Brain microvascular endothelial cell (primary cell): ENCODE data around the gene SPATA22.

Experiments
- DNase-seq: peaks from one replicate; pipeline ENCODE4 v3.0.0-alpha.2; 2020
- H3K27ac ChIP-seq: fragments of 250-450 bp; sonication (Bioruptor Pico); 2 replicates; pipeline ENCODE4 v1.5.1; 2020; ENCODE audit warnings: mild to moderate bottlenecking, moderate library complexity
- H3K27me3 ChIP-seq: fragments of 250-450 bp; sonication (Bioruptor Pico); replicated peaks from 2 replicates; pipeline ENCODE4 v1.5.1; 2020; ENCODE audit warnings: mild to moderate bottlenecking
- H3K36me3 ChIP-seq: fragments of 250-450 bp; sonication (Bioruptor Pico); replicated peaks from 2 replicates; pipeline ENCODE4 v1.5.1; 2020; ENCODE audit warnings: mild to moderate bottlenecking
- H3K4me3 ChIP-seq: 2 replicates; pipeline ENCODE4 v1.5.1; 2011; ENCODE audit warnings: low read depth, mild to moderate bottlenecking, control low read depth, low read length, moderate library complexity
- CTCF ChIP-seq: IDR thresholded peaks from 2 replicates; pipeline ENCODE4 v1.5.1; 2011; ENCODE audit warnings: low read depth, mild to moderate bottlenecking, moderate library complexity, low read length, control low read depth, inconsistent platforms; ENCODE audit errors: missing control alignments
- in situ Hi-C: cut with HindIII; loops from 2 replicates; pipeline ENCODE4 v1.10.0; 2017; ENCODE audit warnings: low sequenced_read_pairs, low pct_ligation_motif_present

SPATA22 gene

DNA sequence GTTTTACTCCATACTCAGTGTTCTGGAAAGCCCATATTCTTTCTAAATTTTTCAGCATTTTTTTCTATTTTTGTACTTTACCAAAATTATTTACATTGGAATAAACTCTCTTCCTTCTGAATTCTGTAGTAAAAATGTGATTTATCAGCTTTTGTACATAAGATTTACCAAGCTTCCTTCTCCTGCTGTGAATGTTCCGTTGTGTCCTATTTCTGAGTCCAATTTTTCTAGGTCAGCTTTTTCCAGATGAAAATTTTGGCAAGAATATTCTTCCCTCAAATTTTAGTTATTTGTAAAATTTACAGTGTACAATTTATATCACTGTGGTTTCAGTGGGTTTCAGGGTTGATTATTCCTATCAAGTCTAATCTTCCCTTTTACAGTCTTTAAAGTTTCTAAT is 31.7 kb upstream of the SPATA22 start:
- Histone ChIP-seq H3K27ac (no peak overlapping the region), H3K36me3 (no peaks in the 10 kb centered on the region), H3K4me3 (no peak overlapping the region), H3K27me3 (no peaks in the 10 kb centered on the region)
- in situ Hi-C loops, result no loop called here
- no peak for TF ChIP-seq CTCF
- DNase-seq, result no peak

GRCh38 chr17:3502466-3502865 is 30.8 kb upstream of the SPATA22 start:
- no peak for TF ChIP-seq CTCF
- Histone ChIP-seq H3K4me3 (no peak overlapping the region), H3K36me3 (no peaks in the 10 kb centered on the region), H3K27ac (no peak overlapping the region), H3K27me3 (no peaks in the 10 kb centered on the region)
- in situ Hi-C loops, result no loop called here
- DNase-seq, result no peak

DNA sequence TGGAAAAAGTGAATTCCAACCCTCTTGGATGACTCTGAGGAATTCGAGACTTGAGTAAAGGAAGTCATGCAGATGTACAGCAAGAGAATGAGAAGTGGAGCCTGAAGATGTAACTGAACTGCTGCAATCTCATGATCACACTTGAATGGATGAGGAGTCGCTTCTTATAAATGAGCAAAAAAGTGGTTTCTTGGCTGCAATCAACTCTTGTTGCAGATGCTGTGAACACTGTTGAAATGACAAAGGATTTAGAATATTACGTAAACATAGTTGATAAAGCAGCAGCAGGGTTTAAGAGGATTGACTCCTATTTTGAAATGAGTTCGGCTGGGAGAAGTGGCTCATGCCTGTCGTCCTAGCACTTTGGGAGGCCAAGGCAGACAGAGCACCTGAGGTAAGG is 29.7 kb upstream of the SPATA22 start:
- no peaks in the 10 kb centered on the region for H3K36me3 ChIP-seq
- no peak overlapping the region for H3K27ac ChIP-seq
- in situ Hi-C loops, result no loop called here
- TF ChIP-seq CTCF, result no peak
- no peak for DNase-seq
- no peaks in the 10 kb centered on the region for H3K27me3 ChIP-seq
- no peak overlapping the region for H3K4me3 ChIP-seq

GRCh38 chr17:3497101-3497500 is 25.5 kb upstream of the SPATA22 start:
- no peak for DNase-seq
- in situ Hi-C loops, result no loop called here

GRCh38 chr17:3485481-3486068 is 14.0 kb upstream of the SPATA22 start:
- Histone ChIP-seq H3K36me3 (no peaks in the 10 kb centered on the region), H3K27me3 (no peaks in the 10 kb centered on the region), H3K27ac (no peak overlapping the region), H3K4me3 (no peak overlapping the region)
- DNase-seq, result no peak
- no peak for TF ChIP-seq CTCF
- in situ Hi-C loops, result no loop called here

More at GRCh38 chr17:3497101-3497500, 25.5 kb upstream of the SPATA22 start:
- no peaks in the 10 kb centered on the region for H3K36me3 ChIP-seq
- TF ChIP-seq CTCF, result no peak
- H3K27me3 ChIP-seq, result no peaks in the 10 kb centered on the region
- no peak overlapping the region for H3K27ac ChIP-seq
- H3K4me3 ChIP-seq, result no peak overlapping the region

GRCh38 chr17:3482852-3483251 is 11.2 kb upstream of the SPATA22 start:
- no peak for TF ChIP-seq CTCF
- H3K27ac ChIP-seq, result no peak overlapping the region
- no peaks in the 10 kb centered on the region for H3K36me3 ChIP-seq
- no peaks in the 10 kb centered on the region for H3K27me3 ChIP-seq
- in situ Hi-C loops, result no loop called here
- no peak overlapping the region for H3K4me3 ChIP-seq
- no peak for DNase-seq
